D721Med (cell line): ENCODE data around the gene VKORC1.

Source experiments
- DNase-seq: peaks from one replicate; pipeline ENCODE4 v3.0.0; 2011; ENCODE audit warnings: low spot score; ENCODE audit not compliant: insufficient read length
- FAIRE-seq: peaks from 2 replicates; lab custom pipeline; 2011; peaks lifted over from hg19 to GRCh38; lab: Jason Lieb, UNC
- TF ChIP-seq, protein P1 (sequence below): IDR thresholded peaks from 2 replicates; pipeline ENCODE4 v1.5.1; 2012; ENCODE audit warnings: mild to moderate bottlenecking, control low read depth; ENCODE audit not compliant: insufficient read depth; ENCODE audit errors: missing control alignments

VKORC1 gene

DNA sequence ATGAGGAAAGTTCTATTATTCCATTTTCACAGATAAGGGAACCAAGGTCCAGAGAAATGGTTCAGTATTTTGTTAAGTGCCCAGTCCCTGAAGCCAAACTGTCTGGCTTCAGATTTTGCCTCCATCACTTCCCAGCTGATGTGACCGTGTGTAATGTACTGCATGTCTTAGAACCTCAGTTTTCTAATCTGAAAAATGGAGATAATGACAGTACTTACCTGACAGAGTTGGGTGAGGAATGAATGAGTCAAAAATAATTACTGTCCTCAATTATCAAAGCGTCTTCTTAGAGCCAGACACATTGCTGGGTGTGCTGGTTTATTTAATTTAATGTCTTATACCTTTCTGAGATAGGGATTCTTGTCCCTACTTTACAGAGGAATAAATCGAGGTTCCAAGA, 27.3 kb downstream of the VKORC1 start:
- TF ChIP-seq, protein P1, sequence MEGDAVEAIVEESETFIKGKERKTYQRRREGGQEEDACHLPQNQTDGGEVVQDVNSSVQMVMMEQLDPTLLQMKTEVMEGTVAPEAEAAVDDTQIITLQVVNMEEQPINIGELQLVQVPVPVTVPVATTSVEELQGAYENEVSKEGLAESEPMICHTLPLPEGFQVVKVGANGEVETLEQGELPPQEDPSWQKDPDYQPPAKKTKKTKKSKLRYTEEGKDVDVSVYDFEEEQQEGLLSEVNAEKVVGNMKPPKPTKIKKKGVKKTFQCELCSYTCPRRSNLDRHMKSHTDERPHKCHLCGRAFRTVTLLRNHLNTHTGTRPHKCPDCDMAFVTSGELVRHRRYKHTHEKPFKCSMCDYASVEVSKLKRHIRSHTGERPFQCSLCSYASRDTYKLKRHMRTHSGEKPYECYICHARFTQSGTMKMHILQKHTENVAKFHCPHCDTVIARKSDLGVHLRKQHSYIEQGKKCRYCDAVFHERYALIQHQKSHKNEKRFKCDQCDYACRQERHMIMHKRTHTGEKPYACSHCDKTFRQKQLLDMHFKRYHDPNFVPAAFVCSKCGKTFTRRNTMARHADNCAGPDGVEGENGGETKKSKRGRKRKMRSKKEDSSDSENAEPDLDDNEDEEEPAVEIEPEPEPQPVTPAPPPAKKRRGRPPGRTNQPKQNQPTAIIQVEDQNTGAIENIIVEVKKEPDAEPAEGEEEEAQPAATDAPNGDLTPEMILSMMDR = no peak
- no peak for FAIRE-seq
- no peak for DNase-seq

DNA sequence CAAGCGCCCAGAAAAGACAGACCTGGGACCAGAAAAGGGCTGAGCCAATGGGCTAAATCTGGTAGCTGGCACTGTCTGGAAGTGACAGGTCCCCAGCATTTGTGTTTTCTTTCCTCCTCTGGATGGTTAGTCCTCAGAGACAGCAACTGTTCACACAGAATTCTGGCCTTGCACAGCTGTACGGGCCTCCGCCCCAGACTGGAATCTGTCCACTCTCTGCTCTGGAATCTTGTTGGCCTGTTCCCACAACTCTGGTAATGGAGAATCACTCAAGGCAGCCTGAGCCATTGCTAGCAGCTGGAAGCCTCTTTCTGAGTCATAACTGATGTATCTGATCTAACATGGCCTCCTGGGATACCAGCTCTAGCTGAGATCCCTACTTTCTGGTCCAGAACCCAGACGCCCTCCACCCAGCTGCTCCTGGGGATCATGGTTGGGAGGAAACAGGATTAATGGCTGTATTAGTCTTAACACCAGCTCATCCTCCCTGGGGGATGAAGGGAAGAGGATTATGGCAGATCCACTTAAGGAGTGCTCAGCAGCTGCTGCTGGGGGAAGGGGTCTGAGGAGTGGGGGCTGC, 29.6 kb downstream of the VKORC1 start:
- TF ChIP-seq, protein P1 = no peak
- FAIRE-seq (peak; percentile 77), DNase-seq (peak; percentile 100)

DNA sequence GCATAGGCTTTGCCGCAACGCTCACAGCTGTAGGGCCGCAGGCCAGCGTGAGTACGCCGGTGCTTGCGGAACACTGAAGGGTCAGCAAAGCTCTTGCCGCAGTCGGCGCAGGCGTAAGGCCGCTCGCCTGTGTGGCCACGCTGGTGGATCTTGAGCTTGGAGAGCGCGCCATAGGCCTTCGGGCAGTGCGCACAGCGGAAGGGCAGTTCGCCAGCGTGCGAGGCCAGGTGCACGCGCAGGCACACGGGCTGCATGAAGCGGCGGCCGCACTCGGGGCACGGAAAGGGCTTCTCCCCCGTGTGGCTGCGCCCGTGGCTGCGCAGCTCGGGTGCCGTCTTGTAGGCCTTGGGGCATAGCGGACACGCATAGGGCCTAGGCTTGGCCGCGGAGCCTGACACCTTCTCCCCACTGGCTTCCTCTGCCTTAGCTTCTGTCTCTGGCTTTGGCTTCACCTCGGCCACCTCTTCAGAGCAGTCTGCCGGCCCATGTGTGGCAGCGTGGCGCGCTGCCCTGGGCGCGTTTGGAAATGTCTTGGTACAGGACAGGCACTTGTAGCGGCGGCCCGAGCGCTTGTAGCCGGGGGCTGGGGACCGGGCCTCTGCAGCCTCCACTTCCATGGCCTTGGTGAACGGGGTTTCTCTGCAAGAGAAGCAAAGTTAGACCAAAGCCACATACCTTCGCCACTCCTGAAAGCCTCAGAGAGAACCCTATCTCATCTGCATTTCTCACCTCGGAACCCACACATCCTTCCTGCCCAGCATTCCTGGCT, 30.6 kb downstream of the VKORC1 start:
- TF ChIP-seq, protein P1 = no peak
- no peak for DNase-seq
- FAIRE-seq = no peak

DNA sequence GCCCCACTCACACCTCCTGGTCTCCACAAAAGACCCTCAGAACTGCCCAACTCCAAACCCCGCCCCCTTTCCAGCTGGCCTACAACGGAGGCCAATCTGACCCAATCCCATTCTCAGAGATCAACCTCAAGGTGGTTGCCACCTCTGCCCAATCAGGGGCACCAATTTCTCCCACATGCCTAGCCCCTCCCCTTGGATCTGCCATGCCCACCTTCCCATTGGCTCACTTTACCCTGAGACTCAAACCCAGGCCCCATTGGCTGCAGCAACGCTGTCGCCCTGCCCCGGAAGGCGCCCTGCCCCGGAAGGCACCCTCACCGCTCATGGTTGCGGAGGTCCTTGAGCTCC, 31.1 kb downstream of the VKORC1 start:
- TF ChIP-seq, protein P1 = no peak
- DNase-seq = no peak
- no peak for FAIRE-seq

DNA sequence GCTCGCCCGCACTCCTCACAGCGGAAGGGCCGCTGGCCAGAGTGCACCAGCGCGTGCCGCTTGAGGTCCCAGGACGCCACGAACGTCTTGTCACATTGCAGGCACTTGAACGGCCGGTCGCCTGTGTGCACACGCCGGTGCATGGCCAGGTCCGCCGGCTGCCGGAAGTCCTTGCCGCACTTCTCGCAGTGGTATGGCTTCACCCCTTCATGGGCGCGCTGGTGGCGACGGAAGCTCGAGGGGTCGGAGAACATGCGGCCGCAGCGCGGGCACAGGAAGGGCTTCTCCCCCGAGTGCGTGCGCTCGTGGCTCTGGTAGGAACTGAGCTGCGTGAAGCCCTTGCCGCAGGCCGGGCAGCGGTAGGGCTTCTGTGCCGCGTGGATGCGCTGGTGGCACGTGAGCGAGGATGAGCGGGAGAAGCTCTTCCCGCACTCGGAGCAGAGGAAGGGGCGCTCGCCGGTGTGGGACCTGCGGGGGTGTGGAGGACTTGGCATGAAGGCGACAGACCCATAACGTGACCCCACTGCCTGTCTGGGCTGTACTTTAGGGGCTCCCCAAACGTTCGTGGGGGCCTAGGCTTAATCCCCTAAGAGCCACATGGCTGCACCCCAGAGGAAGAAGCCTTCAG, 32.7 kb downstream of the VKORC1 start:
- TF ChIP-seq, protein P1 = no peak
- FAIRE-seq (no peak), DNase-seq (no peak)

DNA sequence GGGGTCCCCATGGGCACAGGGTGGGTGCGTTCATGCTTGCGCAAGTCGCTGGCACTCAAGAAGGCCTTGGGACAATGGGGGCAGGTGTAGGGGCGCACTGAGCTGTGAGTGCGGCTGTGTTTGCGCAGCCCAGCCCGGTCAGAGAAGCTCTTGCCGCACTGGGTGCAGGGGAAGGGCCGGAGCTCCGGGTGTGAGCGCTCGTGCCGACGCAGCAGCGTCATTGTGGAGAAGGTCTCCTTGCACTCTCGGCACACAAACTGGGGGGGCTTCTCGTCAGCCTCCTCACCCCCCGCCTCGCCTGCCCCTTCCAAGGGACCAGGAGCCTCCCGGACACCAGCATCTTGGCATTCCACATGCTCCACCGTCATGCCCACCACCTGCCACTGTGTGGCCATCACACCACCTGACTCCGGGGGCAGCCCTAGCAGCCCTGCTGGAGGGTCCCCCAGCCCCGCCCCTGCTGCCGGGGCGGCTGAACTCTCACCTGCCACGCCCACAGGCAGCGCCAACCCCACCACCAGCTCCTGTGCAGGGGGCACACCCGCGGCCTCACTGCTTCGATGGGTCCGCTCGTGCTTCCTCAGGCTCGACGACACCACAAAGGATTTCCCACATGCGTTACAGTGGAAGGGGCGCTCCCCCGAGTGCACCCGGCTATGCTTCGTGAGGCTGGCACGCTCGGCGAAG, 33.3 kb downstream of the VKORC1 start:
- TF ChIP-seq, protein P1 = no peak
- no peak for DNase-seq
- FAIRE-seq = no peak
